GM20000 (cell line): Measurements from ENCODE around the gene TRMT13.

Experiments used
- DNase-seq: peaks from one replicate; pipeline ENCODE4 v3.0.0; 2012; ENCODE audit warnings: low spot score
- CTCF ChIP-seq: IDR thresholded peaks from 2 replicates; pipeline ENCODE4 v1.5.1; 2012; ENCODE audit warnings: mild to moderate bottlenecking, control low read depth; ENCODE audit errors: extremely low read depth, missing control alignments

Gene TRMT13

DNA sequence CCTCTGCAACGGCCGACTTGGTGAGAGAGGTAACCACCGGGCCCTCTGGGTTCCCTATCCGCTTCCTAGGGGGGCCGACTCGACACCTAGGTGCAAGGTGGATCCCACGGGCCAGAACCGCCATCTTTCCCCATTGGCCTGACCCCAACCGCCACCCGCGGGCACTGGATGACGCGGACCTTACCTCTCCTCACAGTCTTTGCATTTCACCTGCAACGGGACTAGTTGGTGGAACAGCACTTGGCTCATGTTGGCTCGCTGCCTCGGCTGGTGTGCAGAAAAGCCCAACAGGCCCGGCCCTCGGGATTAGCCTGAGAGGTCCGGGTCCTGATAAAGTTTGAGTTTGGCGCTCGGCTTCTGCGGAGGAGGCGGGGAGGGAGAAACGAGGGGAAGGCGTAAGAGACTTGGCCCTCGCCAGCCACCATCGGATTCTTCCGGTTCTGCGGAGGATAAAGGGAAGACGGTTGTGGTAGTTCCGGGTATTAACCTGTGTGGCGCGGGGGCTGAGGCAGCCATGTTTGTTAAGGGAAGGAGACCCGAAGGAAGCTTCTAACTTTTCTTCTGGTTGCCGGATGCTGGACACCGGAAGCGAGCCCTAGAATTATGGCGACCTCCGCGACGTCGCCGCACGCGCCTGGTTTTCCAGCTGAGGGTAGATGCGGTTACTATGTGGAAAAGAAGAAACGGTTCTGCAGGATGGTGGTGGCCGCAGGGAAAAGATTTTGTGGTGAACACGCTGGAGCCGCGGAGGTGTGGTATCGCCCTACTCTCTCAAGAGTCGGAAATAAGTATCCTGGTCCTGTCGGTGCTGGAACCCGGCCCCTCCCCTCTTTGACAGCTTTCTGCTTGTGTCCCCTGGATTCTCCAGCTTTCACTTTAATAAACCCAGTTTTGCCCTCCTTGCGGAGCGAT, at the start of gene TRMT13, which contains the start of gene SASS6:
Gene TRMT13 (plus strand): TSS at position 598 of the 912 bp plus-strand sequence. CDS start 6 bp downstream, at position 604.
Gene SASS6 (minus strand): TSS at position 365 of the 912 bp plus-strand sequence. CDS start 116 bp downstream, at position 249.
- peak; percentile 87 for DNase-seq
- TF ChIP-seq CTCF, result no peak

GRCh38 chr1:100087396-100087795, 45.6 kb upstream of the TRMT13 start:
- no peak for TF ChIP-seq CTCF
- no peak for DNase-seq

- no peak for DNase-seq
- TF ChIP-seq CTCF, result no peak
Observed at GRCh38 chr1:100089082-100089481, 43.9 kb upstream of the TRMT13 start.

DNA sequence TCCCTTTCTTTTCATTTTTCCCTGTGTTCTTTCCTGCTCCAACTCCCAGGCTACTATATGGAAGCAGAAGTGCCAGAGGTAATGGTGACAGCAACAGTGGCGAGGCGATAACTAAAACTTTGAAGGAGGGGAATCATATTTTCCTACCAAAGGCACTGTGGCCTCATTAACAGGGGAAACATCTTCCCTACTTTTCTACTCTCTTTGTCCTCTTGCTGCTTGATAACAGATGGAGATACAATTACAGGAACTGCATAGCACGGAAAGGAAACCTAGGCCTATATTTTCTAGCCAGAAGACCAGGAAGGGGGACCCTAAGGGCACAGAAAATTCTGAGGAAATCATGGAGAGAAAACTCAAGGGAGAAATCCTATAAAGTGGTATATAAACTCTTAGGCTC, 42.5 kb upstream of the TRMT13 start:
- TF ChIP-seq CTCF, result no peak
- no peak for DNase-seq

- no peak for TF ChIP-seq CTCF
- DNase-seq, result no peak
Observed at GRCh38 chr1:100100202-100100601, 32.8 kb upstream of the TRMT13 start.

DNA sequence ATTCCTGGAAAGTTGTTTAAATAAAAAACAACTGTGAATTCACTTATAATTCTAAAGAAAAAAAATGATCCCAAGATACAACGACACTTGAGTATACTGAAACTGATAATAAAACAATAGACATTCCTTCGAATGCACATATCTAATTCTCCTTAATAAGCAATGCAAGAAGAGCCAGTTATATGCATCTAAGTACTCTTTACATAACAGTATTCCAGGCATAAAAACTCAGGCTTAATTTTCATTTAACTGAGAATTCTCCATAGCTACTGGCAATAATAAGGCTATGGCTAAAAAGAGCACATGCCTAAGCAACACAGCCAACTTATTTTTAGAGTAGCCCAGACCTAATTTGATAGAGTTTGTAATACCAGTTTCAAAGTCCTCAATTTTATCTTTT, 31.4 kb upstream of the TRMT13 start:
- TF ChIP-seq CTCF, result no peak
- no peak for DNase-seq

- no peak for DNase-seq
- TF ChIP-seq CTCF, result no peak
Observed at GRCh38 chr1:100107696-100108095, 25.3 kb upstream of the TRMT13 start.
